IMR-90 (cell line): ENCODE measurements around the gene ANKRD10. TPM values are rescaled to one million over a fixed set of nuclear protein-coding genes. Genes with fewer than 3 reads are reported as not detected.
A peak's percentile ranks its signal among the peaks of the same experiment; 100 is the strongest.

Source experiments
- ATAC-seq: fragments of 200-7000 bp; cut with Tn5 transposase; 2 replicates; pipeline ENCODE4 v1.9.1; 2020; ENCODE audit warnings: low read depth, mild to moderate bottlenecking, moderate library complexity
- BruUV-seq: library from RNA; stranded (reverse); fragments of 400-500 nt; replicated peaks from 2 replicates; lab custom pipeline; 2021; lab: Mats Ljungman, UMichigan
- CTCF ChIA-PET: fragments of 300-600 bp; formaldehyde crosslinking; extraction: SDS; loops from one replicate; lab custom pipeline; 2021; ENCODE audit warnings: antibody characterized with exemption; lab: Yijun Ruan, JAX
- POLR2A ChIA-PET: fragments of 300-600 bp; sonication (Branson Sonifier 250); formaldehyde crosslinking; loops from one replicate; lab custom pipeline; 2022; ENCODE audit warnings: antibody characterized with exemption; ENCODE audit not compliant: unreplicated experiment; lab: Charles Lee
- DNase-seq: peaks from one replicate; pipeline ENCODE4 v3.0.0; 2013
- H2AFZ ChIP-seq: replicated peaks from 2 replicates; pipeline ENCODE3; 2013; ENCODE audit warnings: low read length, mild to moderate bottlenecking; ENCODE audit not compliant: poor library complexity
- H2AK5ac ChIP-seq: 2 replicates; pipeline ENCODE4 v1.6.1; 2013; ENCODE audit warnings: low read depth, low read length, inconsistent platforms
- H2AK9ac ChIP-seq: replicated peaks from 2 replicates; pipeline ENCODE3; 2013; ENCODE audit warnings: mild to moderate bottlenecking, low read depth, low read length, moderate library complexity; ENCODE audit not compliant: poor library complexity
- H2BK120ac ChIP-seq: 2 replicates; pipeline ENCODE4 v1.6.1; 2013; ENCODE audit warnings: low read depth, low read length, inconsistent platforms
- H2BK15ac ChIP-seq: 3 replicates; pipeline ENCODE4 v1.6.1; 2013; ENCODE audit warnings: low read depth, low read length, inconsistent platforms
- H2BK20ac ChIP-seq: 2 replicates; pipeline ENCODE4 v1.6.1; 2013; ENCODE audit warnings: low read depth, mild to moderate bottlenecking, inconsistent platforms, low read length, moderate library complexity
- H2BK5ac ChIP-seq: 2 replicates; pipeline ENCODE4 v1.6.1; 2013; ENCODE audit warnings: mild to moderate bottlenecking, low read depth, low read length, inconsistent platforms; ENCODE audit not compliant: poor library complexity, severe bottlenecking
- H3K14ac ChIP-seq: replicated peaks from 2 replicates; pipeline ENCODE4 v1.6.1; 2013; ENCODE audit warnings: low read depth, low read length, inconsistent platforms
- H3K18ac ChIP-seq: 2 replicates; pipeline ENCODE4 v1.6.1; 2013; ENCODE audit warnings: low read depth, low read length, control low read depth
- H3K23ac ChIP-seq: 2 replicates; pipeline ENCODE4 v1.6.1; 2013; ENCODE audit warnings: low read depth, low read length, inconsistent platforms
- H3K27ac ChIP-seq: 2 replicates; pipeline ENCODE4 v1.5.1; 2013; ENCODE audit warnings: mild to moderate bottlenecking, control low read depth, low read length; ENCODE audit not compliant: insufficient read depth
- H3K27me3 ChIP-seq: 2 replicates; pipeline ENCODE4 v1.6.1; 2013; ENCODE audit warnings: low read length; ENCODE audit not compliant: control insufficient read depth, insufficient read depth
- H3K36me3 ChIP-seq: 2 replicates; pipeline ENCODE4 v1.6.1; 2013; ENCODE audit warnings: low read length, mixed read lengths; ENCODE audit not compliant: control insufficient read depth, insufficient read depth
- H3K4ac ChIP-seq: 2 replicates; pipeline ENCODE4 v1.6.1; 2013; ENCODE audit warnings: low read depth, low read length, inconsistent platforms
- H3K4me1 ChIP-seq: 2 replicates; pipeline ENCODE4 v1.6.1; 2013; ENCODE audit warnings: low read length, mixed read lengths; ENCODE audit not compliant: control insufficient read depth, insufficient read depth
- H3K4me2 ChIP-seq: 2 replicates; pipeline ENCODE4 v1.6.1; 2013; ENCODE audit warnings: low read depth, mild to moderate bottlenecking, control low read depth, low read length, moderate library complexity
- H3K4me3 ChIP-seq: 2 replicates; pipeline ENCODE4 v1.5.1; 2013; ENCODE audit warnings: low read depth, mild to moderate bottlenecking, control low read depth, low read length, moderate library complexity; ENCODE audit not compliant: insufficient read depth
- H3K56ac ChIP-seq: 2 replicates; pipeline ENCODE4 v1.6.1; 2013; ENCODE audit warnings: low read length, inconsistent platforms; ENCODE audit not compliant: insufficient read depth; ENCODE audit errors: extremely low read depth
- H3K79me1 ChIP-seq, 2 experiments: 2 replicates each; pipeline ENCODE4 v1.6.1; 2013; ENCODE audit warnings: low read length in 2 of 2, inconsistent platforms in 1 of 2, low read depth in 1 of 2
- H3K9ac ChIP-seq: 2 replicates; pipeline ENCODE4 v1.6.1; 2013; ENCODE audit warnings: low read depth, low read length, control low read depth
- H3K9me1 ChIP-seq: 2 replicates; pipeline ENCODE4 v1.6.1; 2013; ENCODE audit warnings: low read length, inconsistent platforms; ENCODE audit not compliant: insufficient read depth
- H3K9me3 ChIP-seq: 2 replicates; pipeline ENCODE4 v1.6.1; 2013; ENCODE audit warnings: low read length; ENCODE audit not compliant: control insufficient read depth, insufficient read depth
- H4K20me1 ChIP-seq: 2 replicates; pipeline ENCODE4 v1.6.1; 2013; ENCODE audit warnings: low read length, inconsistent platforms; ENCODE audit not compliant: insufficient read depth
- H4K5ac ChIP-seq: 2 replicates; pipeline ENCODE4 v1.6.1; 2013; ENCODE audit warnings: mild to moderate bottlenecking, low read depth, low read length, control low read depth
- H4K8ac ChIP-seq, 2 experiments: 2 replicates each; pipeline ENCODE4 v1.6.1; 2013; ENCODE audit warnings: low read depth in 2 of 2, low read length in 2 of 2, control low read depth in 1 of 2, inconsistent platforms in 1 of 2
- H4K91ac ChIP-seq: 2 replicates; pipeline ENCODE4 v1.6.1; 2013; ENCODE audit warnings: low read depth, low read length, inconsistent platforms; ENCODE audit not compliant: insufficient read depth
- BHLHE40 ChIP-seq: fragments of 150-350 bp; IDR thresholded peaks from 2 replicates; pipeline ENCODE4 v1.6.1; 2016; ENCODE audit warnings: mild to moderate bottlenecking, low read depth, low read length
- CEBPB ChIP-seq: IDR thresholded peaks from 2 replicates; pipeline ENCODE4 v1.6.1; 2012; ENCODE audit warnings: low read depth, low read length, improper control_type of control experiment
- MXI1 ChIP-seq: IDR thresholded peaks from 2 replicates; pipeline ENCODE4 v1.6.1; 2012; ENCODE audit warnings: low read depth, mild to moderate bottlenecking, low read length, moderate library complexity, borderline replicate concordance
- WGBS, 2 experiments: methylation state at CpG; one replicate each; pipeline versions ENCODE4 v1.1.5 to v1.1.7; 2013; ENCODE audit warnings: missing lambda C conversion rate in 2 of 2; ENCODE audit not compliant: insufficient read length in 1 of 2; ENCODE audit errors: extremely low coverage in 2 of 2; 5-methylcytosine and 5-hydroxymethylcytosine counted together
- dilution Hi-C: fragments of 300-500 bp; cut with HindIII; formaldehyde crosslinking; loops from one replicate; pipeline ENCODE4 v1.14.3; 2018; ENCODE audit warnings: low sequenced_read_pairs; ENCODE audit not compliant: unreplicated experiment
- in situ Hi-C: fragments of 300-500 bp; cut with MboI; formaldehyde crosslinking; loops from 3 replicates; pipeline ENCODE4 v1.14.3; 2019; ENCODE audit warnings: low sequenced_read_pairs, inconsistent platforms, mixed read lengths
- intact Hi-C: fragments of 100-400 bp; cut with micrococcal nuclease; formaldehyde crosslinking; loops from 2 replicates; pipeline ENCODE4 v1.10.0; 2022
- polyA plus RNA-seq, 3 experiments: library from polyadenylated mRNA; depleted of rRNA; stranded (reverse); fragments of >200 nt; gene quantifications; 2 replicates each; pipeline ENCODE4 v1.2.3, GENCODE V29; 2012; ENCODE audit warnings: low replicate concordance in 1 of 3
- total RNA-seq: library from RNA; depleted of rRNA; stranded (reverse); fragments of >200 nt; gene quantifications from 2 replicates; pipeline ENCODE4 v1.2.3, GENCODE V29; 2012

The ANKRD10 gene
- total and polyA plus RNA-seq, 2 of the 4 experiments (the other 2 are of a cell fraction), result 18.3 to 31.1 TPM

DNA sequence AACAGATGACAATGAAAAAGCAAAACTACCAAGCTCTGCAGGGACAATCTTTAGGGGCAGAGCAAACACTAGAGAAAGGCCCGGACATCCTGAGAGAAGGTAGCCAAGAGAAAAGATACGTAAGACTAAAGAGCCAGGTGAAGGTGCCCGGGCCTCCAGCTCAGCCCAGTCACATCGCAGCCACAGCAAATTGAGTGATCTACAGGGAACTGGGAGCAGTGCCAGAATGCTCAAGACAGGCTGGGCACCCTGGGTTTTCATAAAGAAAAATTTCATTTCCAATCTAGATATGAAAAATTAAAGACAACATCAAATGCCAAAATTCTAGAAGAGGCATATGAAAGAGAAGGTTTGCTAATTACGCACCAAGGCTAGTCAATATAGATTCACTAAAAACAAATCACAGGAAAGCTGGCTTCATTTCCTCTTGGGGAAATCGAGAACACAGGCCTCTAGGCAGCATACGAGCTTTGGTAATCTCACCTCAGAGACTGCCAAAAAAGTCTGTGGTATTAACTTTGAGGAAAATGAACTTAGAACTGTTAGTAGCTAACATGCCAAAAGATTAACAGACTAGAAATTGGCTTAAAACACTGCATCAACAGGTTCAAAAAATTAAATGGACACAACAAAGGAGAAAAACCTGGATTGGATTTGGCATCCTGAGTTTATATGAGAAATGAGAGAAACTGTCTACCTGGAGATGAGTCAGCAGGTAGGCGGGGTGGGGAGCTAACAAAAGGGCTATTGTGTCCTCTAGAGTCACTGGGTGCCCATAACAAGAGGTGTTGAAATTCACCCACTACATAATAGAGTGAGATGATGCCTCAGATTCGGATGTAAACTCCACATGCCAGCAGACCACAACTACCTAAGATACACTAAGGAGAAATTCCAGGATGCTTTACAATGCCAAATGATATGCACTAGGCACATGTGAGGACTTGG, 6.6 kb downstream of the ANKRD10 start:
- no peak overlapping the region; the same call in 1 of the 2 replicates for H3K14ac ChIP-seq
- intact Hi-C loops (no loop called here), dilution Hi-C loops (no loop called here), in situ Hi-C loops (no loop called here)
- ATAC-seq (0 out of 2 replicates have a peak, but pooled peaks have one; percentile 12), DNase-seq (peak; percentile 72)
- H2BK5ac ChIP-seq, result no peak overlapping the region
- no peak overlapping the region for H4K5ac ChIP-seq
- no peak overlapping the region for H4K91ac ChIP-seq
- no peaks in the 10 kb centered on the region for H3K27me3 ChIP-seq
- H2AFZ ChIP-seq, result no peak overlapping the region
- ChIA-PET CTCF (interaction anchor here (0.6 to 0.9 kb wide), 2 partner anchors 32 to 160 kb away, joined by 3 read pairs; no protein-coding TSS in a partner anchor), POLR2A (no interaction called here)
- no peak overlapping the region for H3K18ac ChIP-seq
- H3K4me2 ChIP-seq, result no peak overlapping the region; the same call in 1 of the 2 replicates
- H2BK20ac ChIP-seq, result no peak overlapping the region
- H3K4me3 ChIP-seq, result no peak overlapping the region
- TF ChIP-seq CEBPB (peak; percentile 44; the same call in 1 of the 2 replicates), BHLHE40 (peak; percentile 64), MXI1 (no peak)
- H2BK120ac ChIP-seq, result no peak overlapping the region
- peak overlapping the region; percentile 60; the same call in 1 of the 2 replicates for H3K23ac ChIP-seq
- H3K4ac ChIP-seq, result no peak overlapping the region
- H2AK5ac ChIP-seq, result no peak overlapping the region
- H3K27ac ChIP-seq, result no peak overlapping the region
- no peak overlapping the region for H2AK9ac ChIP-seq
- no peak overlapping the region for H3K9ac ChIP-seq
- no TSS peak for BruUV-seq
- H3K9me1 ChIP-seq, result peaks cover 17% of the 10 kb centered on the region
- WGBS, 2 experiments, result no CpG with 5 or more reads among the region's 9 CpGs
- H3K56ac ChIP-seq, result no peak overlapping the region
- no peak overlapping the region for H2BK15ac ChIP-seq
- peaks cover 32% of the 10 kb centered on the region for H3K36me3 ChIP-seq
- no peak overlapping the region for H4K8ac ChIP-seq
- H4K20me1 ChIP-seq, result peaks cover 77% of the 10 kb centered on the region
- no peaks in the 10 kb centered on the region for H3K9me3 ChIP-seq
- peaks cover 13% of the 10 kb centered on the region for H3K4me1 ChIP-seq
- peaks cover 20 to 57% of the 10 kb centered on the region in 2 experiments for H3K79me1 ChIP-seq
